GM21825 (cell line): Measurements from ENCODE around the gene GJA1.
"Not testable (repeated sequence)": the region's sequence is repeated elsewhere in the genome, so short reads cannot be mapped to it uniquely, and the experiment has no call there.

ENCODE experiments used
- ATAC-seq: cut with Tn5 transposase; IDR thresholded peaks from one replicate; pipeline ENCODE4 v1.9.1; 2021; ENCODE audit warnings: mild to moderate bottlenecking, moderate library complexity; ENCODE audit not compliant: unreplicated experiment

GJA1 gene

DNA sequence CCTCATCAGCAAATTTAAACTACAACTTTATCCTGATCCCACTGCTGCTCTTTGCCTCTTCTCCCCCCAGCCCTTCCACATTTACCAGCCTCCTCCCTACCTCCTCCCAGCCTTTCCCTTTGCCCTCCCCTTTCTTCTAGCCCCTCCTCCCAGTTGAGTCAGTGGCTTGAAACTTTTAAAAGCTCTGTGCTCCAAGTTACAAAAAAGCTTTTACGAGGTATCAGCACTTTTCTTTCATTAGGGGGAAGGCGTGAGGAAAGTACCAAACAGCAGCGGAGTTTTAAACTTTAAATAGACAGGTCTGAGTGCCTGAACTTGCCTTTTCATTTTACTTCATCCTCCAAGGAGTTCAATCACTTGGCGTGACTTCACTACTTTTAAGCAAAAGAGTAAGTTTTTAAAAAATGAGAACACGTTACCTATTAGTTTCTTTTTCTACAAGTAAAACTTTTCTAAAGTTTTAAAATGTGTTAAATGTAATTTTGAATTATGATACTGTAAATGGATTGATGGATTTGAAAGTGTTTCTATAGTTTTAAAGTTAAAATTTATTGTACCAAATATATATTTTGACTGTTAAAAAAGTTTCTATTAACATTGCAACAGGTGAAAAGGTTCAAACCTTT lies at the start of gene GJA1:
GJA1 (plus strand) TSS at position 203 of the 626 bp plus-strand sequence. CDS start 11,202 bp downstream, outside the sequence.
- no peak for ATAC-seq

DNA sequence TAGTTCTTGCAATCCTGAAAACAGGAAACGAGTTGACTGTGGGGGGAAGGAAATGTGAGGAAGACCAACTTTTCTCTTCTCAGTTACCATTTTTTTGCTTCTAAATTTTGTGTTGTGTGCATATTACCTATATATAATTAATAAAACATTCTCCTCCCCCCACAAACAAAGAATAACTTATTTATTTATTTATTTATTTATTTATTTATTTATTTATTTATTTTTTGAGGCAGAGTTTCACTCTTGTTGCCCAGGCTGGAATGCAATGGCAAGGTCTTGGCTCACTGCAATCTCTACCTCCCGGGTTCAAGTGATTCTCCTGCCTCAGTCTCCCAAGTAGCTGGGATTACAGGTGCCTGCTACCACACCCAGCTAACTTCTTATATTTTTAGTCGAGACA lies 48.9 kb upstream of the GJA1 start:
- ATAC-seq, result not testable (repeated sequence)

DNA sequence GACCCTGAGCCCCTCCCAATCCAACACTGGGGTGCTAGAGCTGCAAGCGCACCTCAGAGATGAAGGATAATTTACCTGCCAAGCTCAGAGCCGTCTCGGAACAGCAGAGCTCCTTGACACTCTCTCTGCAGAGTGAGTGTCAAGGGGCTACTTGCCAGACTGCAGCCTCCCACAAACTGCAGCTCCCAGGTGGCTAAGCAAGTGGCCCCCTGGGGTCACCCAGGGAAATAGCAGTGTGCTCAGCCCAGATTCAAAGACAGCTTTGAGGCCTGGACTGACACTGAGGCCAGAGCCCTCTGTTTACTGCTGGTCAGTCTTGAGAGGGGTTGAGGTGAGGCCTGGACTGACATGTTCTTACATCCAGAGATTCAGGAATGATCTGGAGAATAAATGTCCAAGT lies 46.0 kb upstream of the GJA1 start:
- ATAC-seq, result no peak

DNA sequence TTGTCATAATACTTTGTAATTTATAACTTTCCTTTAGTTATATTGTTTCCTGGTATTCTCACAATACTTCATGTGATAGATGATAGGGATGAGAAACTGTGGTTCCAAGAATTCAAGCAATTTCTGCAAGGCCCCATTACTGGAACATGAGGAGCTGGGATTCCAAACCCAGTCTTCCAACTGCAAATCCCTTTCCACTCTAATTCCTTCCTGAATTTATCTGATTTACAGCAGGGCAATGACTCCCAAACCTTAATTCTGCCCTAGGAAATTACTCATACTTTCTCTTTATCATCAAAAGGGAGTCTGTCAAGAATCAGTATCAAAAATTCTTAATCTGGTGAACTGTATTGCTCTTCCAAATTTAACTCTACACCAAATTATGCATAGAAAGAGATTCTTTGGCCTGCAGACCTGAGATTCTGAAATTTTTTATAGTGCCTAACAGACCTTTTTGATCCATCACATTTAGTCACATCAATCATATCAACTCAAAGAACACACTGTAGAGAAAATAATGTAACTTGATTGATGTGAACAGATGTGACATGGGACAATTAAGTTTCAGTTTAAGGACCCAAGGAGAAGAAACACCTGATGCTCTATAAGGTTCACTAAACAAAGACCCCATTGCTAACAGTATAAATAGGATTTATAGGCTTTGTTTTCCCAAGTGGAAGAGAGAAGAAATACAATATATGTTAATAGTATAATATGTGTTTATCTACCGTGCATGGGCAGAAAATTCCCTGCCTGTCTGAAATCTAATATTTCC lies 41.5 kb upstream of the GJA1 start:
- ATAC-seq, result no peak

DNA sequence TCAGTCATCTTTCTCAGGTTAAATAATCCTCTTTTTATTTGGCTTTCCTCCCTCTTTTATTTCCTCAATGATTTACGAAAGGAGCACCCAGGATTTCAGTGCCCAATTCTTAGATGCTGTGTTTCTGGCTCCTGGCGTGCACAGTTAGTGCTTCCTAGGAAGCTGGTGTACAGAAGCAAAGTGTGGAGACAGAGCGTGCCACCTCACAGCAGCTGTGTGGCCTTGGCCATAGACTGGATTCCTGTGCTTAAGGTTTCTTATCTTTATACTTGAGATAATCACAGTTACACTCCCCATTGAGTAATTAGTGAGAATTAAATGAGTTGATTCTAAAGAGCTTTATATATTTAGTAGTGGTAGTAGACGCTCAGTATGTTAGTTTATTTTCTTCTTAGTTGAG lies 39.7 kb upstream of the GJA1 start:
- no peak for ATAC-seq

DNA sequence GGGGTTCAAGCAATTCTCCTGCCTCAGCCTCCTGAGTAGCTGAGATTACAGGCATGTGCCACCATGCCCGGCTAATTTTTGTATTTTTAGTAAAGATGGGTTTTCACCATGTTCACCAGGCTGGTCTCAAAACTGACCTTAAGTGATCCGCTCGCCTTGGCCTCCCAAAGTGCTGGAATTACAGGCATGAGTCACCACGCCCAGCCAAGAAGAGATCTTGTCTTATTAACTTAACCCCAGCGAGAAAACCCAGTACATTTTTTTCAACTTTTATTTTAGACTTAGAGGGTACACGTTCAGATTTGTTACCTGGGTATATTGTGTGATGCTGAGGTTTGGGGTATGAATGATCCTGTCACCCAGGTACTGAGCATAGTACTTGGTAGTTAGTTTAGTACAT lies 38.3 kb upstream of the GJA1 start:
- not testable (repeated sequence) for ATAC-seq

DNA sequence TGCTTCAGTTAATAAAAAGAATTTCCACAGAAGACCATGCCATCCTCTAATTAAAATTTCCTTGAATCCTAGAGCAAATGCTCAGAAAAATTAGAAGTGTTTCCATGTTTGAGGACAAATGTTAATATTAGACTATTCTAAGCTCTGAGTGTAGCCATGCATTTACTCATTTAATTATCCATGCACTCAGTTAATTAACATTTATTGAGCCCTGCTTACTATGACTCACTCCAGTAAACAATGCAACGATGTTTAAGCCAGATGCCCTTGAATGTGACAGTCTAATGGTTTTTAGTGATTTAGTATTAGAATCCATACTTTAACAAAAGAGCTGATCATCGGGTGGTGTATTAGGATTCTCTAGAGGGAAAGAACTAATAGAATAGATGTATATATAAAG lies 37.3 kb upstream of the GJA1 start:
- no peak for ATAC-seq

DNA sequence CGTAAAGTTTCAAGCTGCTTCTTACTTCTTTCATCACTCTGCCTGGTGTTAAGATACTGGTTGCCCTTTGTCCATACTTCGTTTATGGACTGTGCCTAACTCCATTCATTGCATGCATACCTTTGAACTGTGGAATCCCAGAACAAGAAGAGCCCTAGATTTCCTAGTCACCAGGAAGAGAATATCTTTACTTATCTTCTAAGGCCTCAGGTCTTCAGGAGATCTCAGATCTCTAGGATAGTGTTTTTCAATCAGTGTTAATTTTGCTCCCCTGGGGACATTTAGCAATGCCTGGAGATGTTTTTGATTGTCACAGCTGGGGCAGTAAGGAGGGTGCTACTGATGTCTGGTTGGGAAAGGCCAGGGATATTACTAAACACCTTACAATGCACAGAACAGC lies 35.5 kb upstream of the GJA1 start:
- no peak for ATAC-seq

DNA sequence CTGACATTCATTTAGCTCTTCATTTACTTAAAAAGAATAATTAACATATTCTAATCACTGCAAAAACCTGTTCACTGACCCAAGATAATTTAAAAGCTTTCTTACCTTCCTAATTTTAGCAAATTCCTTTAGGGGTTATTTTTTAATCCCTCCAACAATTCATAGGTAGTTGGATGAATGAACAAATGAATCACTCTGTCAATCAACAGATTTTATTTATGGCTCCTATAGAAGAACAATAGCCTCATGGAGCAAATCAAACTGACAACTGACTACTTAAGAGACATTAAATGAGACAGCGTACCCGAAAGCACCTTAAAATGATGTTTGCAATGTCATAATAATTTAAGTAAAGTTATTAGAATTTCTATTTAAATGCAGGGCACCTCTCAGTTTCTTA lies 31.5 kb upstream of the GJA1 start:
- ATAC-seq, result no peak

DNA sequence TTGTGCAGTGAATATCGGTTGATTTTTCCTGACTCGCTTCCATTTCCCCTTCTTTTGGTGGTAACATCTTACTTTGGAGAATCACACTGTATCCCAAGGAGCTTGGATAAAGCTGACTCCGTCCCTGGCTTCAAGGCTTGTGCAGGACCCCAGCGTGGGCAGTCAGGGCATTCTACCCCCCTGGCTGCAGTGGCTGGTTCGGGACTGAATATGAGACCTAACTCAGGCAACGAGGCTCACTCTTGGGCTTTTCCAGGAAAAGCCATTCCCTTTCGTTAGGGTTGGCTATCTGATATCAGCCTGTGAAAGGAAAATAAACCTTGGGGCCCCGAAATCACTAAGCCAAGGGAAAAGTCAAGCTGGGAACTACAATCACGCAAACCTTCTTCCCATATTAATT lies 30.1 kb upstream of the GJA1 start:
- no peak for ATAC-seq

DNA sequence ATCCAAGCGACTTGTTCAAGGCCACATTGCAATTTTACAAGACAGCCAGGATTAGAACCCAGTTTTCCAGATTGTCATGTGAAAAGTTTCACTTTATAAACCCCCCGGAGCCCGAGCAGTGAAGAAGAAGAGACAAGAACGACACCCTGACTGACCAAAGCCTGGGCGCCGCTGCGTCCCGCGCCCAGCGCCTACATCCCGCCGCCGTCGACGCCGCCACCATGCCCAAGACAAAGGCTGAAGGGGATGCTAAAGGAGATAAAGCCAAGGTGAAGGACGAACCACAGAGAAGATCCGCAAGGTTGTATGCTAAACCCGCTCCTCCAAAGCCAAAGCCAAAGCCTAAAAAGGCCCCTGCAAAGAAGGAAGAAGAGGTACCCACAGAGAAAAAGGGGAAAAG lies 27.1 kb upstream of the GJA1 start:
- ATAC-seq, result no peak

DNA sequence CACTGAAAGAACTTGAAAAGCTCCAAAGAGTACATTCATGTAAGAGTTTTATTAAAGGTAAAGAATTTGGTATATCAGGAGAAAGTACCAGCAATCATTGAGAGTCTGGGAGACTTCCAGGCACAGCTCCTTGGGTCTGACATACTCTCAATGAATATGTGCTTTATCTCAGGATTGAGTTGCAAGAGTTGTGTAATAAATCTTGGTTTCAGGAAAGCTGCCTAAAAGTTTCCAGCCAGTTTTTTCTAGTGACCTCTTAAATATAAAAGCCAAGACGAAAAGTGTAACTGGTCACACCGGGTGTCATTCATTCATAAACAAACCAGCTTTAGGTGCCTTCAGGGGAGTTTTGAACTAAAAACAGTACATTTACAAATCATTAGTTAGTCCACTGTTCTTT lies 21.6 kb upstream of the GJA1 start:
- no peak for ATAC-seq

DNA sequence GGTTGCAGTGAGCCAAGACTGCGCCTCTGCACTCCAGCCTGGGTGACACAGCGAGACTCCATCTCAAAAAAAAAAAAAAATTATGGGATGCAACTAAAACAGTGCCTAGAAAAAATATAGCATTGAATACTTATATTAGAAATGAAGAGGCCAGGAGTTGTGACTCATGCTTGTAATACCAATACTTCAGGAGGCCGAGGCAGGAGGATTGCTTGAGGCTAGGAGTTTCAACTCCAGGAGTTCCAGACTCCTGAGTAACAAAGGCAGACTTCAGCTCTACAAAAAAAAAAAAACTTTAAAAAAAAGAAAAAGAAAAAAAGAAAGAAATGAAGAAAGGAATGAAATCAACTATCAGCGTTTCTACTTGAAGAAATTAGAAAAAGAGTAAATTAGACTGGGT lies 17.1 kb upstream of the GJA1 start:
- no peak for ATAC-seq

DNA sequence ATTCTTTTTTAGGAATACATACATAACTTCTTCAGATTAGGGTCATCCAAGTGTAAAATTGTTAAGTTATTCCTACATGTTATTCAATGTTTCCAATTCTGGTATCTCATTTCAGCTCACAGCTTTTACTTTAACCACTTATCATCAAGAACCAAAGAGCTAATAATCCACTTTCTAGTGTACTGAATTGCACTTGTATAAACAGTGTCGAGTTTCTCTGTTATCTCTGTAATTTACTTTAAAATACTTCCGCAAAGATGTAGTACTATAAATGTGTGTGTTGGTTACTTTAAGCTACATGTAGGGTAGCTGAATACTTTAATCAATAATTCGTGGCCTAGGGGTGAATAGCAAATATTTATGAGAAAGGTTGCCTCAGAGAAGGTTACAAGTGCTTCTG lies 8.8 kb upstream of the GJA1 start:
- ATAC-seq, result no peak

DNA sequence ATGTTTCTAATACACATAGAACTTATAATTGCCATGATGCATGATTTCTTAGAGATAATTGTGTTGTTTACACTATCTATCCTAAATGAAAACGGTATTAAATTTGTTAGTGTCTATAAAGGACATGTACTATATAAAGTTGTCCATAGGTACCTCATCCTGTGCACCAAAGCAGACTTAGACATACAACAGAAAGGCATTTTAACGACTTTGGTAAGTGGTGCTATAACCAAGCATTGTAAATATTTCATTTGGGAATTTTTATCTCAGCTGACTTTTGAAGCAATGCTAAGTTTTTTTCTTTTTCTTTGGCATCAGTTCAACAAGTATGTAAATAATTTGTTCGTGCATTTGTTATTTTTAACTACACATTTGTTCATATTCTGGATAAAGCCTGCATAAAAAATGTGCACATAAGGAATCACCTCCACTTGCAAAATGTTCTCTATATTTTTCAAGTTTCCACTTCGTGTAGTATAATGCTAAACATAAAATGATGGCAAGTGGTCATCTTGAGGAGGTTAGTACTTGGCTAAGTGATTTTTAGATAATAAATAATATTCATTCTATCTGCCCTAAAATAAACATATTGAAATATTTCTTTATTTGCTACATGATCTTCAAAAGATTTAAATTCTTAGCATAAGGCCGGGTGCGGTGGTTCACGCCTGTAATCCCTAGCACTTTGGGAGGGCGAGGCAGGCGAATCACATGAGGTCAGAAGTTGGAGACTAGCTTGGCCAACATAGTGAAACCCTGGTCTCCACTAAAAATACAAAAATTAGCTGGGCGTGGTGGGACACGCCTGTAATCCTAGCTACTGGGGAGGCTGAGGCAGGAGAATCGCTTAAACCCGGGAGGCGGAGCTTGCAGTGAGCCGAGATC lies 6.3 kb upstream of the GJA1 start:
- ATAC-seq, result no peak

DNA sequence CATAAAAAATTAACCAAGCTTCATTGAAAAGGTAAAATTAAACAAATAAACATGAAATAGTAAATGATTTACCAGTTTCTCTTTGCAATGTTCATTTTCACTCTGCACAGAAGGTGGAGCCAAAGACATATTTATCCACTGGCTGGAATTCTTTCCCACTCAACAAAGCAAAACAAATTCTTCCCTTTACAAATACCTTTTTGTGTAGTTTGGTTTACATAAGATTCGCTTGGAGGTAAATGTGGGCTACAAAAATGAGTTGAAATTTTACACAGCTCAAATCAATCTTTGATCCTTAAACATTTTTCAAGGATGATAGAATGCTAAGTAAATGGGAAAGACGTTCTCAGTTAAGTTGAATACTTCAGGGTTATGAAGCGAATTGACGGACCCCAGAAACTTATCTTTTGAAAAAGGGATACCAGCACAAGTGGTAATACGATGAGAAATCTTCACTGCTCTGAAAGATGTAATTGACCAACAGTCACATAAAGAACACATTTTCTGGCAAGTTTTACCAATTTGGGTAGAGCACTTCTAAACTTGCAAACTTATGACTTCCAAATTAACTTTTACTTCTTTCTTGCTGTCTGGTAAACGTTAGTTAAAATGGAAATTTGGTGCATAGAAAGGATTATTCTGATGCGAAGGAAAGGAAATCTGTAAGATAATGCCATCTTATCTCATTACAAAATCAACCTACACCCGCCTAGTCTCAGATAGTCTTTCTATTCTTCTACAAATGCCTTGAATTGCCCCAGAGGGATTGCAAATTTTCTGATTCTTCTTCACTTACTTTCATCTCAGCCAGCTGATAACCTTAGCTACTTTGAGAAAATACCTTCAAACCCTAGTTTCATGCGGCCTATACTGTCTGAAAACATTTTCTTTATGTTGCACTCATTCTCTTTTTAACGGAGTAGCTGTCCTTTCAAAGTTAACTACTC lies 4.7 kb upstream of the GJA1 start:
- no peak for ATAC-seq

DNA sequence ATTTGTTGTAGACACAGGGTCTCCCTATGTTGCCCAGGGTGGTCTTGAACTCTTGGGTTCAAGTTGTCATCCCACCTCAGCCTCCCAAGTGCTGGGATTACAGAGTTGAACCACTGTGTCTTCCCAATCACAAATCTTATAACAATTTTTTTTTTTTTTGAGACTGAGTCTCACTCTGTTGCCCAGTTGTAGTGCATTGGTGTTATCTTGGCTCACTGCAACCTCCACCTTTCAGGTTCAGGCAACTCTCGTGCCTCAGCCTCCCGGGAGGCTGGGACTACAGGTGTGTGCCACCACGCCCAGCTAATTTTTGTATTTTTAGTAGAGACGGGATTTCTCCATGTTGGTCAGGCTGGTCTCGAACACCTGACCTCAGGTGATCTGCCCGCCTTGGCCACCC lies 3.7 kb upstream of the GJA1 start:
- ATAC-seq, result not testable (repeated sequence)

DNA sequence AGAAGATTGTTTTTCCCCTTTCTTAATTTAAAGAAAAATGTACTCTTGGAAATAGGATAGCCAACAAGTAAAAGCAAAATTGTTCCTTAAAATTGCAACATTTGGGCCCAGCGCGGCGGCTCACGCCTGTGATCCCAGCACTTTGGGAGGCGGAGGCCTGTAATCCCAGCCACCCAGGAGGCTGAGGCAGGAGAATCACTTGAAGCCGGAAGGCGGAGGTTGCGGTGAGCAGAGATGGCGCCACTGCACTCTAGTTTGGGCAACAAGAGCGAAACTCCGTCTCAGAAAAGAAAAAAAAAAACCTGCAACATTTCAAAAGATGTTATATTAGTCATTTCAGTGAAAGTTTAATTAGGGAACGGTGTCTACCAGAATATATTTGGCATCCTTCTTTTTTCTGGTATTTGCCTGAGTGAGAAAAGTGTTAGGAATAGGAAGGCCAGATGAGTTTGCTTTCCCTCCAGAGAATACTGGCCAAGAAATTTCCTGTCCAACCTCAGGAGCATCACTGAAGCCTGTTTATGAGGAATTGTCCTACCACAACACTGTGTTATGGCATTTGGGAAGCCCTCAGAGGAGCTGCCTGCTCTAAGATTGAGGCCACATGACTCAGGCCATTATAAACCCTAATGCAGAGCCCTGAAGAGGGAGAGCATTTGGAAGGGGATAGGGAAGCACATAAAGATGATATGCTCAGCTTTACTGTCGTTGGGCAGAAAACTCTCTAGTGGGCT lies 1.2 kb upstream of the GJA1 start:
- ATAC-seq, result no peak

DNA sequence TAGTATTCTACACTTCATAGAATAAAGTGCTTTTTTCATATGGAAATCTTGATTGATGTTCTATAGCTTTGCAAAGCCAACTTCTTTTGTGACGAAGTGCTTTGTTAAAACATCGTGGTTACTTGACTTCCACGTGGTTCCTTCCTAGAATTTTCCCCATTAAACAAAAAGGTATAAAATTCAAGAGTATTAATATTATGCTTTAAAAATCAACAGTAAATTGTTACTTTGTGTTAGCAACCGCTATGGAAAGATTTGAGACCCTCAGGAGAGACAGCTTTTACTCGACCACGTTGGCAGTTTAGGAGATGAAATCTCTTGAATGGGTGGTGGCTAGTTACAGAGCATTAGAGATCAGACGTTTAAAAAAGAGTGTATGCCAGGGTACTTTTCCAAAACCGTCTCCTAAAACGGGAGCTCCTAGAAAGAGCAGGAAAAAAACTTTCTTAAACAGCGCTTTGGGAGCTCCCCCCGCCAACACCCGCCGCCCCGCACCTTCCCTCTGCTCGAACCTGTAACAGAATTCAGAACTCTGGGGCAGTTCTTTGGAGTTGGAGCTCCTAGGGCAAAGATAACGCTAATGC lies 920 bp downstream of the GJA1 start:
- ATAC-seq, result no peak
